HL-60 (cell line): Measurements from ENCODE around the gene NLRP6.

Source experiments
- DNase-seq, 2 experiments: peaks; one replicate each; pipeline ENCODE4 v3.0.0-alpha.2; 2010 to 2020; ENCODE audit warnings: low read depth in 1 of 2, low spot score in 1 of 2
- H3K27ac ChIP-seq: fragments of 250-450 bp; sonication (Bioruptor Pico); replicated peaks from 2 replicates; pipeline ENCODE4 v1.5.1; 2020; ENCODE audit warnings: mild to moderate bottlenecking, moderate library complexity
- H3K27me3 ChIP-seq: fragments of 250-450 bp; sonication (Bioruptor Pico); 2 replicates; pipeline ENCODE4 v1.5.1; 2021; ENCODE audit warnings: mild to moderate bottlenecking, moderate library complexity; ENCODE audit not compliant: insufficient read depth, poor library complexity, severe bottlenecking
- H3K4me3 ChIP-seq: replicated peaks from 2 replicates; pipeline ENCODE4 v1.5.1; 2011; ENCODE audit warnings: mild to moderate bottlenecking, control low read depth, low read length; ENCODE audit not compliant: insufficient read depth
- GABPA ChIP-seq: IDR thresholded peaks from 2 replicates; pipeline ENCODE4 v1.6.1; 2012; ENCODE audit warnings: low read depth
- POLR2AphosphoS5 ChIP-seq: IDR thresholded peaks from 2 replicates; pipeline ENCODE4 v1.6.1; 2012; ENCODE audit warnings: low read depth
- SPI1 ChIP-seq: IDR thresholded peaks from 2 replicates; pipeline ENCODE4 v1.6.1; 2012; ENCODE audit warnings: low read depth, mild to moderate bottlenecking, borderline replicate concordance
- TF ChIP-seq, protein P1 (sequence below): IDR thresholded peaks from one replicate; pipeline ENCODE4 v1.5.1; 2011; ENCODE audit warnings: low read length, control low read depth, inconsistent platforms; ENCODE audit not compliant: insufficient read depth
- TF ChIP-seq, protein P2 (sequence below): IDR thresholded peaks from 2 replicates; pipeline ENCODE4 v1.6.1; 2012; ENCODE audit warnings: low read depth; ENCODE audit not compliant: insufficient replicate concordance

NLRP6 gene

DNA sequence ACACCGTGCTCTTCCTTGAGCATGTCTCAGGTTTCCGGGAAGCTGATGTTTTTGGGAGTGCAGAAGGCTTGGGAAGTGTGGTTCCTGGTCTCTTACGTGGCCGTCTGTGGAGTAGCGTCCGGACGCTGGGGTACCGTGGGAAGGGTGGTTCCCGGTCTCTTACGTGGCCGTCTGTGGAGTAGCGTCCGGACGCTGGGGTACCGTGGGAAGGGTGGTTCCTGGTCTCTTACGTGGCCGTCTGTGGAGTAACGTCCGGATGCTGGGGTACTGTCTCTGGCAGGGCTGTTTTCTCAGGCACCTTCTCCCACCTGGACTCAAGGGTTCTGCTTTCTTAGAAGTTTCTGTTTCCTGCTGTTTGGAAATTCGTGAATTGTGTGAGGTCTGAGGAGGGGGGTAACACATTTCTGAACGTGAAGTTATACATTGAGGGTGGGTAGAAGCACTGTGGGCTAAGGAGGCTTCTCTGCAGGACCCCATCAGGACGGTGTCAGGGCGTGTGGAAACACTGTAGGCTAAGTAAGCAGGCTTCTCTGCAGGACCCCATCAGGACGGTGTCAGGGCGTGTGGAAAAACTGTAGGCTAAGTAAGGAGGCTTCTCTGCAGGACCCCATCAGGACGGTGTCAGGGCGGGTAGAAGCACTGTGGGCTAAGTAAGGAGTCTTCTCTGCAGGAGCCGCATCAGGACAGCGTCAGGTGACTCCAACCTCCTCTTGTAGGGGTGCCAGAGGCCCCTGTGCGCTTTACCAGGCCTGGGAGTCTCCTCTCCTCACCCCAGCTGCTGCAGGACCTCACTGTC is 47.8 kb downstream of the NLRP6 start:
- H3K27ac ChIP-seq = peak overlapping the region; percentile 44
- H3K27me3 ChIP-seq = no peaks in the 10 kb centered on the region
- DNase-seq = no peak
- H3K4me3 ChIP-seq = no peak overlapping the region
- TF ChIP-seq, protein P1, sequence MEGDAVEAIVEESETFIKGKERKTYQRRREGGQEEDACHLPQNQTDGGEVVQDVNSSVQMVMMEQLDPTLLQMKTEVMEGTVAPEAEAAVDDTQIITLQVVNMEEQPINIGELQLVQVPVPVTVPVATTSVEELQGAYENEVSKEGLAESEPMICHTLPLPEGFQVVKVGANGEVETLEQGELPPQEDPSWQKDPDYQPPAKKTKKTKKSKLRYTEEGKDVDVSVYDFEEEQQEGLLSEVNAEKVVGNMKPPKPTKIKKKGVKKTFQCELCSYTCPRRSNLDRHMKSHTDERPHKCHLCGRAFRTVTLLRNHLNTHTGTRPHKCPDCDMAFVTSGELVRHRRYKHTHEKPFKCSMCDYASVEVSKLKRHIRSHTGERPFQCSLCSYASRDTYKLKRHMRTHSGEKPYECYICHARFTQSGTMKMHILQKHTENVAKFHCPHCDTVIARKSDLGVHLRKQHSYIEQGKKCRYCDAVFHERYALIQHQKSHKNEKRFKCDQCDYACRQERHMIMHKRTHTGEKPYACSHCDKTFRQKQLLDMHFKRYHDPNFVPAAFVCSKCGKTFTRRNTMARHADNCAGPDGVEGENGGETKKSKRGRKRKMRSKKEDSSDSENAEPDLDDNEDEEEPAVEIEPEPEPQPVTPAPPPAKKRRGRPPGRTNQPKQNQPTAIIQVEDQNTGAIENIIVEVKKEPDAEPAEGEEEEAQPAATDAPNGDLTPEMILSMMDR = no peak
- TF ChIP-seq POLR2AphosphoS5 (no peak), GABPA (no peak), SPI1 (no peak)
- TF ChIP-seq, protein P2, sequence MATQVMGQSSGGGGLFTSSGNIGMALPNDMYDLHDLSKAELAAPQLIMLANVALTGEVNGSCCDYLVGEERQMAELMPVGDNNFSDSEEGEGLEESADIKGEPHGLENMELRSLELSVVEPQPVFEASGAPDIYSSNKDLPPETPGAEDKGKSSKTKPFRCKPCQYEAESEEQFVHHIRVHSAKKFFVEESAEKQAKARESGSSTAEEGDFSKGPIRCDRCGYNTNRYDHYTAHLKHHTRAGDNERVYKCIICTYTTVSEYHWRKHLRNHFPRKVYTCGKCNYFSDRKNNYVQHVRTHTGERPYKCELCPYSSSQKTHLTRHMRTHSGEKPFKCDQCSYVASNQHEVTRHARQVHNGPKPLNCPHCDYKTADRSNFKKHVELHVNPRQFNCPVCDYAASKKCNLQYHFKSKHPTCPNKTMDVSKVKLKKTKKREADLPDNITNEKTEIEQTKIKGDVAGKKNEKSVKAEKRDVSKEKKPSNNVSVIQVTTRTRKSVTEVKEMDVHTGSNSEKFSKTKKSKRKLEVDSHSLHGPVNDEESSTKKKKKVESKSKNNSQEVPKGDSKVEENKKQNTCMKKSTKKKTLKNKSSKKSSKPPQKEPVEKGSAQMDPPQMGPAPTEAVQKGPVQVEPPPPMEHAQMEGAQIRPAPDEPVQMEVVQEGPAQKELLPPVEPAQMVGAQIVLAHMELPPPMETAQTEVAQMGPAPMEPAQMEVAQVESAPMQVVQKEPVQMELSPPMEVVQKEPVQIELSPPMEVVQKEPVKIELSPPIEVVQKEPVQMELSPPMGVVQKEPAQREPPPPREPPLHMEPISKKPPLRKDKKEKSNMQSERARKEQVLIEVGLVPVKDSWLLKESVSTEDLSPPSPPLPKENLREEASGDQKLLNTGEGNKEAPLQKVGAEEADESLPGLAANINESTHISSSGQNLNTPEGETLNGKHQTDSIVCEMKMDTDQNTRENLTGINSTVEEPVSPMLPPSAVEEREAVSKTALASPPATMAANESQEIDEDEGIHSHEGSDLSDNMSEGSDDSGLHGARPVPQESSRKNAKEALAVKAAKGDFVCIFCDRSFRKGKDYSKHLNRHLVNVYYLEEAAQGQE = no peak

DNA sequence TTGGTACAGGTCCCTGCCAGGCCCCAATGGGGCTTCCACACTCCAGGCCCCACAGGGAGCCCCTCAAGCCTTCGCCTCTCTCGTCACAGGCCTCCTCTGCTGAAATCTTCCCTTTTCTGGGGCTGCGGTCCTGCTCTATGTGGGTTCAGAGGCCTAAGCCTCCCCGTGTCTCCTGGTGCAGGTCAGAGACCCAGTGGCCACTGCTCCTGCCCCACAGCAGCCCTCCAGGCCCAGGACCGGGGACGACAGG is 48.3 kb downstream of the NLRP6 start:
- H3K27ac ChIP-seq = peak overlapping the region; percentile 44
- TF ChIP-seq GABPA = no peak
- TF ChIP-seq, protein P2 = no peak
- no peak for TF ChIP-seq POLR2AphosphoS5
- no peak for TF ChIP-seq SPI1
- TF ChIP-seq, protein P1 = no peak
- no peak overlapping the region for H3K4me3 ChIP-seq
- peaks cover 4% of the 10 kb centered on the region for H3K27me3 ChIP-seq
- no peak for DNase-seq

DNA sequence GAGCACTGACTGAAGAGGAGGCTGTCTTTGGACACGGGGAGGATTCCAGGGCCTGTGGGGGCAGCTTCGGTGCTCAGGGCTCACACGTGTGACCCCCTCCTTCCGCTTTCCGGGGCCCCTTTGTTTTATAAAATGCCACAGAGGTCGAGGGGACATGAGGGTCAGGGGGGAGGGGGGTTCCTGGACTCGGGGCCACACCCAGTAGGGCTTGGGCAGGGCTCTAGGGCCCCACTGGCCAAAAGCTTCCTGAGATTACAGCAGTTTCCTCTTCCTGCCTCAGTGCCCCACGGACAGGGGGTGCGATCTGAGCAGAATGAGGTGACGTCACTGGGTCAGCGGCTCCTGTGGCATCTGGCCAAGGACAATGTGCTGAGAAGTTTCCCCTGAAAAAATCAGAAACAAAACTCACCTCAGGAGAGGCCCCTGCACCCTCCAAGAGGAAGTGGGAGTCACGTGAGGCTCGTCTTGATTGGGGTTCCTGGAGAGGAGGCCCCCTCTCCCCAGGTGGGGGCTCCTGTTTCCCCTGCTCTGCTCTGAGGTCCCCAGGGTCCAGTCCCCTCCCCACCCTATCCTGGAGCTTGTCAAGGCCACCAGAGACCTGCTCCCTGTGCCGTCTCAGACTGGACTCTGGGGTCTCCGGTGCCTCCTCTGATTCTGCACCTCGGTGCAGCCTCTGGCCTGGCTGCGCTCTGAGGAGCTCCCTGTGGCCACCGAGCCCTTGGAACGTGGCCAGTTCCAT is 48.8 kb downstream of the NLRP6 start:
- TF ChIP-seq POLR2AphosphoS5 = peak; percentile 57
- TF ChIP-seq, protein P1 = no peak
- TF ChIP-seq, protein P2 = no peak
- TF ChIP-seq SPI1 = peak; percentile 88
- TF ChIP-seq GABPA = no peak
- DNase-seq = peak; percentile 50 to 83
- no peak overlapping the region for H3K4me3 ChIP-seq
- peak overlapping the region; percentile 44 for H3K27ac ChIP-seq
- H3K27me3 ChIP-seq = peaks cover 4% of the 10 kb centered on the region
